Endodermal cell (in vitro differentiated cells): ENCODE results near the gene TSHZ2. TPM values are rescaled to one million over a fixed set of nuclear protein-coding genes. Genes with fewer than 3 reads are reported as not detected.

ENCODE experiments used
- DNase-seq: peaks from one replicate; pipeline ENCODE4 v3.0.0-alpha.2; 2017
- H3K27ac ChIP-seq: 2 replicates; pipeline ENCODE4 v1.5.1; 2013; ENCODE audit warnings: mild to moderate bottlenecking, low read depth, low read length, moderate library complexity
- H3K27me3 ChIP-seq: 2 replicates; pipeline ENCODE4 v1.6.1; 2013; ENCODE audit warnings: mild to moderate bottlenecking, low read length, moderate library complexity; ENCODE audit not compliant: insufficient read depth, control insufficient read depth, poor library complexity, severe bottlenecking
- H3K36me3 ChIP-seq: 2 replicates; pipeline ENCODE4 v1.7.0; 2013; ENCODE audit warnings: mild to moderate bottlenecking, low read length, moderate library complexity; ENCODE audit not compliant: control insufficient read depth, insufficient read depth
- H3K4me1 ChIP-seq: one replicate; pipeline ENCODE4 v1.7.0; 2013; ENCODE audit warnings: low read length; ENCODE audit not compliant: control insufficient read depth, insufficient read depth
- H3K4me3 ChIP-seq: 2 replicates; pipeline ENCODE4 v1.5.1; 2013; ENCODE audit warnings: mild to moderate bottlenecking, low read length, moderate library complexity
- H3K9ac ChIP-seq: 2 replicates; pipeline ENCODE4 v1.6.1; 2013; ENCODE audit warnings: mild to moderate bottlenecking, low read length, moderate library complexity; ENCODE audit not compliant: poor library complexity, severe bottlenecking; ENCODE audit errors: extremely low read depth
- H3K9me3 ChIP-seq: 2 replicates; pipeline ENCODE4 v1.6.1; 2013; ENCODE audit warnings: mild to moderate bottlenecking, low read length, moderate library complexity; ENCODE audit not compliant: control insufficient read depth
- H3K27ac Mint-ChIP-seq: 2 replicates; pipeline ENCODE4 v1.8.0; 2020; ENCODE audit warnings: mixed read lengths
- H3K27me3 Mint-ChIP-seq: 2 replicates; pipeline ENCODE4 v1.8.0; 2021; ENCODE audit warnings: mild to moderate bottlenecking, mixed read lengths; ENCODE audit not compliant: insufficient read depth
- H3K36me3 Mint-ChIP-seq: 2 replicates; pipeline ENCODE4 v1.8.0; 2020; ENCODE audit warnings: low read depth, mixed read lengths
- H3K4me1 Mint-ChIP-seq: 2 replicates; pipeline ENCODE4 v1.8.0; 2020; ENCODE audit warnings: mixed read lengths
- H3K4me3 Mint-ChIP-seq: 2 replicates; pipeline ENCODE4 v1.8.0; 2020; ENCODE audit warnings: mild to moderate bottlenecking, moderate library complexity, mixed read lengths
- H3K9me3 Mint-ChIP-seq: 2 replicates; pipeline ENCODE4 v1.8.0; 2020; ENCODE audit warnings: mild to moderate bottlenecking, mixed read lengths
- WGBS, 2 experiments: methylation state at CpG; one replicate each; pipeline versions ENCODE4 v1.1.5 to v1.1.7; 2013; ENCODE audit warnings: missing lambda C conversion rate in 2 of 2, mixed read lengths in 1 of 2; ENCODE audit not compliant: insufficient coverage in 1 of 2, insufficient read length in 1 of 2; 5-methylcytosine and 5-hydroxymethylcytosine counted together
- total RNA-seq, 2 donors: library from RNA; stranded (reverse); fragmentation: NEBNext Ultra II Directional in 1 of 2; extraction: Animal tissue kit (Norgen Biotek cat#: 25700) in 1 of 2; gene quantifications; 2 replicates in 1 of 2; 3 replicates in 1 of 2; pipeline ENCODE4 v1.2.1, GENCODE V29; 2021
- TF ChIP-seq, protein P1 (sequence below): fragments of 200-600 bp; sonication (generic); conservative IDR thresholded peaks from 2 replicates; pipeline ENCODE4 v1.5.0; 2021; ENCODE audit warnings: antibody characterized with exemption, mild to moderate bottlenecking

Gene TSHZ2
- total RNA-seq, 2 donors from 2014 or later: 0.07 to 0.31 TPM

DNA sequence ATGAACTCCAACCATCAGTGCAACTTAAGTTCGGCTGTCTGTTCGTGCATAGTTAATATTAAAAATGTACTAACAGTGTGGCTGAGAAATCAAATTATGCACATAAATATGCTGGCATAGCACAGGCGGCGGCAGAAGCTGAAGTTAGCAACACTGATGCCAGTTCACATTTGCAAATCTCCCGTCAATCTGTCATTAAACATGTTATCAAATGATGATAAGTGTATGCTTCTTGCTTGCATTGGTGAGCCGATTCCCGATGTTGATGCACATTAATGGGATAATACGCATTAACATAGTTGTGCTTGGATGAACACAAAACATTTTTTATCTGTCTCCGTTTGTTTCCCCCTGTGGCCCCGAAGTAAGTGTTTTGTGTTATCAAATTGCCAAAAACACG is 312.1 kb downstream of the TSHZ2 start:
- no peak overlapping the region for H3K27ac ChIP-seq
- H3K4me3 Mint-ChIP-seq: no peak overlapping the region
- H3K36me3 ChIP-seq: no peaks in the 10 kb centered on the region
- no peaks in the 10 kb centered on the region for H3K27me3 ChIP-seq
- no peaks in the 10 kb centered on the region for H3K9me3 ChIP-seq
- no peaks in the 10 kb centered on the region for H3K9me3 Mint-ChIP-seq
- H3K27me3 Mint-ChIP-seq: peaks cover 3% of the 10 kb centered on the region
- WGBS, 2 experiments: 96% methylated on average over 7 to 10 of the region's 11 CpGs
- H3K4me1 Mint-ChIP-seq: peaks cover 12% of the 10 kb centered on the region
- H3K27ac Mint-ChIP-seq: no peak overlapping the region
- DNase-seq: no peak
- TF ChIP-seq, protein P1, sequence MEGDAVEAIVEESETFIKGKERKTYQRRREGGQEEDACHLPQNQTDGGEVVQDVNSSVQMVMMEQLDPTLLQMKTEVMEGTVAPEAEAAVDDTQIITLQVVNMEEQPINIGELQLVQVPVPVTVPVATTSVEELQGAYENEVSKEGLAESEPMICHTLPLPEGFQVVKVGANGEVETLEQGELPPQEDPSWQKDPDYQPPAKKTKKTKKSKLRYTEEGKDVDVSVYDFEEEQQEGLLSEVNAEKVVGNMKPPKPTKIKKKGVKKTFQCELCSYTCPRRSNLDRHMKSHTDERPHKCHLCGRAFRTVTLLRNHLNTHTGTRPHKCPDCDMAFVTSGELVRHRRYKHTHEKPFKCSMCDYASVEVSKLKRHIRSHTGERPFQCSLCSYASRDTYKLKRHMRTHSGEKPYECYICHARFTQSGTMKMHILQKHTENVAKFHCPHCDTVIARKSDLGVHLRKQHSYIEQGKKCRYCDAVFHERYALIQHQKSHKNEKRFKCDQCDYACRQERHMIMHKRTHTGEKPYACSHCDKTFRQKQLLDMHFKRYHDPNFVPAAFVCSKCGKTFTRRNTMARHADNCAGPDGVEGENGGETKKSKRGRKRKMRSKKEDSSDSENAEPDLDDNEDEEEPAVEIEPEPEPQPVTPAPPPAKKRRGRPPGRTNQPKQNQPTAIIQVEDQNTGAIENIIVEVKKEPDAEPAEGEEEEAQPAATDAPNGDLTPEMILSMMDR: no peak
- no peak overlapping the region for H3K4me3 ChIP-seq
- no peaks in the 10 kb centered on the region for H3K4me1 ChIP-seq
- H3K36me3 Mint-ChIP-seq: no peaks in the 10 kb centered on the region
- no peak overlapping the region for H3K9ac ChIP-seq

- DNase-seq: no peak
- peaks cover 12% of the 10 kb centered on the region for H3K4me1 Mint-ChIP-seq
- 87 to 91% methylated on average over 6 to 9 of the region's 11 CpGs for WGBS, 2 experiments
- Histone ChIP-seq H3K9me3 (no peaks in the 10 kb centered on the region), H3K27ac (no peak overlapping the region), H3K4me1 (no peaks in the 10 kb centered on the region), H3K36me3 (no peaks in the 10 kb centered on the region), H3K27me3 (no peaks in the 10 kb centered on the region), H3K9ac (no peak overlapping the region), H3K4me3 (no peak overlapping the region)
- TF ChIP-seq, protein P1: no peak
- H3K4me3 Mint-ChIP-seq: no peak overlapping the region
- H3K27ac Mint-ChIP-seq: no peak overlapping the region
- H3K27me3 Mint-ChIP-seq: peaks cover 3% of the 10 kb centered on the region
- H3K9me3 Mint-ChIP-seq: no peaks in the 10 kb centered on the region
- no peaks in the 10 kb centered on the region for H3K36me3 Mint-ChIP-seq
Measured at GRCh38 chr20:53284696-53285095, 312.5 kb downstream of the TSHZ2 start.

DNA sequence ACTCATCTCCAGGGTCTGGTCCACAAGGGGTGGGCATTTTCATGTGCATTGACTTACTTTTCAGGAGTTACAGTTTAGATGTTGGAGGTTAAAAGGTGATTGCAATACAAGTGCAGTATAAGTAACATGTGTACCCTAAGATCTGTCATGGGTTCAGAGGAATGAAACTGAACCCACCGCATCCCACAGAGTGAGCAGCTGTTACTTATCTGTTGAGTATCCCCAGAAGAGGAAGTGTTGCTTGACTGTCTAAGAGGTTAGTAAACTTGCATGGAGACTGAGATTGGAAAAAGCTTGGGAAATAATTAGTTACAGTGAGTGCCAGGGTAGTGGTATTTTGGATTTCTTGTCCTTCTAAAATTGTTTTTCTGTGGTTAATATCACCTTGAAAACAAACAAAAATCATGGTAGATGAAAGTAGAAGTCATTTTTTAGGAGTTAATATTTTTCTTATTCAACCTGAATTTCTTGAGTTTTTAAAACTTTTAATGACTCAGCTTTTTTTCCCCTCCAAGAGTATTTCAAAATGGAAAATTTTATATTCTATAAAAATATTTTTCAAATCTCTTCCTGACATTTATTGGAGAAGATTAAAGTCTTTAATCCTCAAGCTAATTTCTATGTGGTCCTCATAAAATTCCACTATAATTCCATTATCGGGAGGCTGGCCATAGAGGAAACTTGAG is 315.3 kb downstream of the TSHZ2 start:
- no peak overlapping the region for H3K27ac Mint-ChIP-seq

More for the DNA sequence above, 315.3 kb downstream of the TSHZ2 start:
- Histone ChIP-seq H3K4me3 (no peak overlapping the region), H3K9me3 (no peaks in the 10 kb centered on the region), H3K27me3 (no peaks in the 10 kb centered on the region), H3K36me3 (no peaks in the 10 kb centered on the region), H3K4me1 (no peaks in the 10 kb centered on the region), H3K9ac (no peak overlapping the region), H3K27ac (no peak overlapping the region)
- no peak for DNase-seq
- TF ChIP-seq, protein P1: no peak
- no peak overlapping the region for H3K4me3 Mint-ChIP-seq
- WGBS, 2 experiments: 93 to 94% methylated on average over 2 of the region's 2 CpGs
- H3K27me3 Mint-ChIP-seq: peaks cover 3% of the 10 kb centered on the region
- peaks cover 12% of the 10 kb centered on the region for H3K4me1 Mint-ChIP-seq
- H3K36me3 Mint-ChIP-seq: no peaks in the 10 kb centered on the region
- no peaks in the 10 kb centered on the region for H3K9me3 Mint-ChIP-seq
